T47D (cell line): ENCODE measurements around the gene INF2.

Experiments
- DNase-seq, 2 experiments: peaks; one replicate each; pipeline versions ENCODE4 v3.0.0 to v3.0.0-alpha.2; 2011 to 2012; ENCODE audit warnings: low read depth in 1 of 2, low spot score in 1 of 2
- JUND ChIP-seq: IDR thresholded peaks from 2 replicates; pipeline ENCODE4 v1.6.1; 2012; ENCODE audit warnings: low read depth
- in situ Hi-C: cut with HindIII; loops from 2 replicates; pipeline ENCODE4 v1.10.0; 2016; ENCODE audit warnings: low sequenced_read_pairs, low pct_unique_long_range_greater_than_20kb

The INF2 gene

DNA sequence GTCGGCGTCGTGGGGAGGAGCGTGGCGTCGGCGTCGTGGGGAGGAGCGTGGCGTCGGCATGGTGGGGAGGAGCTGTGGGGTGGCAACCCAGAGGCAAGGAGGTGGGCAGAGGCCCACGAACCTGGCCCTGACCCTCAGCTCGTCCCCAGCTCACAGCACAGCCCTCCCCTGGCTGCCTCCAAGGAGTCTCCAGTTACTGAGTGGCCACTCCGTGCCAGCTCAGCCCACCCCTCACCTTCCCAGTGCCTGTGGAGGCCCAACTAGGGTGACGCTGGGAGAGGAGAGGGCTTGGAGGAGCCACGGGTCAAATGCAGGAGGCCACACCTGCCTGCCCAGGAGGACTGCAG, 40.4 kb downstream of the INF2 start:
- no peak for DNase-seq
- TF ChIP-seq JUND, result no peak
- in situ Hi-C loops, result no loop called here

DNA sequence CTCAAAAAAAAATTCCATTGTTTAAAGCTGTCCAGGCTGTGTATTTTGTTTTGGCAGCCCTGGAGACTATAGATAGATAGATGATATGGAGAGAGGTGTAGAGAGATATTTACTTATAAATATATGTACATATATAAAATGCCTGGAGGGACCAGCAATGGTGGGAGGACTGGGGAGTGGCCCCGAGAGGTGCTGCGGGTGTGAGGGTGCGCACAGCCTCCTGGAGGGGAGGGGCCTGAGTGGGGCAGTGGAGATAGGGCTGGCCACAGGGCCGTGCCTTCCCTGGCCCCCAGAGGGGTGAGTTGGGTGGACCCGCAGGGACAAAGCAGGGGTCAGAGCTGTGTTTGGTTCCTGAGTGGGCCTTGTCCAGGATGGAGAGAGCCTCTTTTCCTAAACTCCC, 41.1 kb downstream of the INF2 start:
- in situ Hi-C loops, result no loop called here
- DNase-seq, result no peak
- no peak for TF ChIP-seq JUND

DNA sequence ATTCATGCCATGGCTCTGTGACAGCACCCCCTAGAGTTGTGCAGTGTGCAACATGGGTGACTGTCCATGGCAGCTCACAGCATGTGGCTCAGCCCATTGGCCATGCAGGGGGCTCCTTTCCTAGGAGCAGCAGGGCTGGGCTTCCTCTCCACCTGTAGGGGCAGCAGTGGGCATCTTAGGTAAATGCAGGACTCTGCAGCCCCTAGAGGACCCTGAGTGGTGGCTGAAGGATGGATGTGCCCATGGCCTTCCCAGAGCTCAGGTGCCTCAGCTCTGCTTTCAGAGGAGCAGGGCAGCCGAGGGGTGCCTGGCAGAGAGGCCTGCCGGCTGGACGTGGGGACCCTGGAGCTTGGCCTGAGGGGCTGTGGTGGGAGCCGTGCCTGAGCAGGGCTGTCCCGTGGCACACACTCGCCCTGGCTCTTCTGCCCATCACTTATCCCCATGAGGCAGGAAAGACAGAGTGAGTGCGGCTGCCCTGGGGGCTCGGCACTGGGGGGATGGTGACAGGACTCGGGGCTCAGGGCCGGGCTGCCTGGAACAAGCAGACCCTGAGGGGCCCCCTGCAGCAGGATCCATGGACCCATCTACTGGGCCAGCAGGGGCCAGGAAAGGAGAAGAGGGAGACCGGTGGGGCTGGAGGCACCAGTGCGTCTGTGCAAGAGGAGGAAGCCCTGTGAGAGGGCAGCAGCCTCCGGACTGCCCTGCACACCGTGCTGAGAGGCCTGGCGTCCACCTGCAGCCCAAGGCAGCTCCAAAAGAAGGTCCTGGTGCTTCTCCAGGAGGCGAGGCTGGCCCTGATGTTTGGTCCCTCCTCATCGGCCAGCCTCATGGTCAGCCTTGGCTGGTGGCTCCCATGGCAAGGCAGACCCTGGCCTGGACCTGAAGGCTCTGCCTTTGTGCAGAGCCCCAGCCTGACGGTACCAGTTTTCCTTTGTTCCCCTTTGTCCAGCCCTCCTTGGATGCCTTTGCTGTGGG, 42.2 kb downstream of the INF2 start:
- no peak for TF ChIP-seq JUND
- in situ Hi-C loops, result no loop called here
- DNase-seq, result peak in 1 of 2 experiments; percentile 50

DNA sequence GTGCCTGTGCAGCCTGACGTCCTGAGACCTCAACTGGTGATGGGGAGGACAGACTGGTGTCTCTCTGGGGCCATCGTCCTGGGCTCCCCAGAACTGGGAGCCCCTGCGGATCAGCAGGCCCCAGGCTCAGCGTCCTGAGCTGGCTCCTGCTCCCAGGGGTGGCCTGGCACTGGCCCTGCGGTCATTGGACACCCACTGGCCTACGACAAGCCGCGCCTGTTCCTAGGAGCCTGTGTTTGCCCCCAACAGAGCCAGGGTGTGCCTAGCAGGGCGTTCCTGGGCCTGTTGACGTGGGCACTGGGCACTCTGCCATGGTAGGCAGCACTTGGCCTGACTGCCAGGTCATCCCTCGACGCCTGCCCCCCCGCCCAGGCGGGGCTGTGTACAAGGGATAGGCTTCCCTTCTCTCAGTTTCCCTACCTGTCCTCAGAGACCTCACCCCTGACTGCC, 43.0 kb downstream of the INF2 start:
- in situ Hi-C loops, result no loop called here
- DNase-seq, result no peak
- TF ChIP-seq JUND, result no peak

DNA sequence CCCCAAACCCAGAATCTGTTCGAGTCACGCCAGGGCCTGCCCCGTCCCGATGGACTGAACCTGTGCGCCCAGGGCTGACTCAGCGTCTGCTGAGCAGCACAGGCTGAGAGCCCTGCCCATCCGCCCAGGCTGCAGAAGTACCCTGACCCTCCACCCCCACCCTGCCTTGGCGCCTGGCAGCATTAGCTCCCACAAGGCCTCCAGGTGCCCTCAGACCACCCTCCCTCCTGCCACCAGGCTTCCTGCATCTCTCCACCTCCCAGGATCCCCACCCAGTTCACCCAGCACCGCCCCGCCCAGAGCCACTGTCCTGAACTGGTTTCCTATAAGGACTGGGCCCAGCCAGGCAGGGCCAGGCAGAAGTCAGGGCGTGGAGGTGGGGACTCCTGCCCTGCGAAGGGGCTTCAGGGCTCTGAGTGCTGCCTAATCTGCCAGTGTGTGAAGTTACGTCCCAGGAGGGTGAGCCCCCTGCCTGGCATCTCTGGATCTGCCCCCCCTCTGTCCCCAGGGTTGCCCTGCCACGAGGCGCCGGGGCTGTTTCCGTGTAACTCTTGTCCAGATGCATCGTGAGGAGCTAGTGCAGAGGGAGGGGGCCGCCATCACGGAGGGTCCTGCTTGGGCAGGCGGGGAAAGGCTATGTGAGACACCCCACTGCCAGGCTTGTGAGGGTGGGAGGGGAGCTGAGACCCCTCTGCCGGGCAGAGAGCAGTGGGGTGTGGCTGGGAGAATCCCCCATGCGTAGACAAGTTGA, 43.7 kb downstream of the INF2 start:
- no peak for TF ChIP-seq JUND
- in situ Hi-C loops, result no loop called here
- no peak for DNase-seq

DNA sequence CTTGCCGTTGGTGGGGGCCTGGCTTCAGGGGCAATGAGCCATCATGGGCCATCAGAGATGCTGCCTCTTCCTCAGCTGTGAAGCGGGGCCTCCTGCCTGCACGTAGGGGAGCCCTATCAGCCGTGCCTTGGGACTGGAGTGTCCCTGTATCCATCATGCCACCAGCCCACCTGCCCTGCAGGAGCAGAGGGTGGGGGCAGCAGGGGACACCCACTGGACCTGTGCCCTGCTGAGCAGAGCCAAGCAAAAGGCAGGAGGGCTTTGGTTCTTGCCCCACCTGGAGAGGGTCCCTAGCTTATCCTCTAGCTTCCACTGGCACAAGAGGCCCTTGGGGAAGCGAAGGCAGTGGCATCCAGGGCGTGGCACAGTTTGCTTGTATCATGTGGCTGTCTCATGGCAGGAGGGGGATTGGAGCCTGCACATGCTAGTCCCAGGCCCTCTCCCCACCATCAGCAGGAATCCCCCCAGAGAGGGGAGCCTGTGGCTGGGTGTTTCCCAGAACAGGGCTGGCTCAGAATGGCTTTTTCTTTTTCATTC, 44.7 kb downstream of the INF2 start:
- no peak for TF ChIP-seq JUND
- DNase-seq, result no peak
- in situ Hi-C loops, result no loop called here

DNA sequence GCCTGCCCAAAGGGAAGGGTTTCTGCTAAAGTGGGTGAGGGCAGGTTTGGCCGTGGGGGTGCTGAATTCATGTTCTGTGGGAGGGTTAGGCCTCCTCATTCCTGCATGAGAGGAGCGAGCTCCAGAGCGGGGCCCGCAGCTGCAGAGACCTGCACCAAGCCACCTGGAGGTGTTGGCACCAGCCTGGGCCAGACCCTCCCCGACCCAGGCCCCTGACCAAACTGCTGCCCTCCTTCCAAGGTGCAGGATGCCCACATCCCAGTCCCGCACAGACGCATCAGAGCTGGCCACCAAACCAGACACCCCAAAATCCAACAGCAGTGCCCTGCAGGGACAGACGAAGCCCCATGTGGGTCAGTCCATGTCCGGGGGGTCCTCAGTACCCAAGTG, 45.2 kb downstream of the INF2 start:
- no peak for TF ChIP-seq JUND
- no peak for DNase-seq
- in situ Hi-C loops, result no loop called here

DNA sequence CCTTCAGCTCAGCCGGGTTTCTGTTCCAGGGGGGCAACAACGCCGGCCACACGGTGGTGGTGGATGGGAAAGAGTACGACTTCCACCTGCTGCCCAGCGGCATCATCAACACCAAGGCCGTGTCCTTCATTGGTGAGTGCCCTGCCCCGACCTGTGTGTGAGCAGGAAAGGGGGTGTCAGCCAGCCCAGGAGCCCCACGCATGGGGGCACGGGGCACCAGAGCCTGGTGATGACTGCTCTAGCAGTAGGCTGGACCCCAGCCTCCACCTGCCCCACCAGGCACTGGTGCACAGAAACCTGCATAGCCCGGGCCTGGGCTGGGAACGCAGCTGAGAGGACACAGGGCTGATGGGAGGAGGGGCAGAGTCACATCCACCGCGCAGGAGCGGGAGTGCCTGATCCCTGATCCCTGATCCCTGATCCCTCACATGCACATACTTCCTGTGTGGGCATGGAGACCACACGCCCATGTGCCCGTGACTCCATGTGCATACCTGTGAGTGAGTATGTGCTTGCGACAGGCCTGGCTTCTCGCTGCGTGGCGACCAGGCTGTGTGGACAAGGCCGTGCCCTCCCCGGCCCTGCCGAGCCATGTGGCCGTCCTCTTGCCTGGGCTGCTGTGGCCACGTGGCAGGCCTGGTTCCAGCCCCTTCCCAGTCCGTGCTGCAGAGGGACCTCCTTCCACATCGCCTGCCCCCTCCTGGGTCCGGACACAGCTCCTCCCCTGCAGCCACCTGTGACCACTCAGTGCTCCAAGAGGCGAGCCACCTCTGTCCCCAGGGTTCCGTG, 45.8 kb downstream of the INF2 start:
- TF ChIP-seq JUND, result no peak
- DNase-seq, result no peak
- in situ Hi-C loops, result no loop called here

DNA sequence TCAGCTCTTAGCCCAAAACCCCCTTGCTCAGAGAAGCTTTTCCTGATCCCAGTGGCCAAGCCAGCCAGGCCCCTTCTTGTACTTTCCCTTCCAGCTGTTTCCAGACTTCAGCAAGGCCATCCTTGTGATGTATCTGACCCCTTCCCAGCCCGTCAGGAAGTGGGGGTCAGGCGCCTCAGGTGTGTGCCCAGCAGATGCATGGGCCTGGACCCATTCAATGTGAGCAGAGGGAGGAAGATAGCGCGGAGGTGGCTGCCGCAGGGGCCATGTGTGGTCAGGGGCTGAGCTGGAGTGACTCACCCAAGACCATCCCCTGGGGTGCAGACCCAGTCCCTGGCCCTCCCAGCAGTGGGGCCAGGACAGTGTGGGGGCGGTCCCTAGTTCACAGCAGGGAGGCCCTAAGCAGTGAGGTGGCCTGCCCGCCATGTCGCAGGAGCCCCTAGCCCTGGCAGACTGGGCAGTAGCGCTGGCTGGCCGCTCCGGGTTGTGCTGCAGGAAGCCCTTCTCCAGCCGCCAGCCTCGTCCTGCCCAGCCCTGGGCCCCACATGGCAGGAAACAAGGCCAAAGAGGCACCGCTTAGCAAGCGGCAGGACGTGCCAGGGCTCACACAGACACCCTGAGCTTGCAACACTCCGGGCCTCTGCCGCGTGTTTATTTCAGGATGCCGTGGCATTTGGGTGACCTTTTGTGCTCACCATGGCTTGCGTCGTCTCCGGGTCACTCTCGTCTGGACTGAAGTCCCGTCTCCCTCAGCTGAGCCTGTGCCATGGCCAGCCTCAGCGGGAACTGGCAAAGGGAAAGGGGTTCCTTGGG, 46.6 kb downstream of the INF2 start:
- in situ Hi-C loops, result no loop called here
- peak in 1 of 2 experiments; percentile 28 for DNase-seq
- no peak for TF ChIP-seq JUND

DNA sequence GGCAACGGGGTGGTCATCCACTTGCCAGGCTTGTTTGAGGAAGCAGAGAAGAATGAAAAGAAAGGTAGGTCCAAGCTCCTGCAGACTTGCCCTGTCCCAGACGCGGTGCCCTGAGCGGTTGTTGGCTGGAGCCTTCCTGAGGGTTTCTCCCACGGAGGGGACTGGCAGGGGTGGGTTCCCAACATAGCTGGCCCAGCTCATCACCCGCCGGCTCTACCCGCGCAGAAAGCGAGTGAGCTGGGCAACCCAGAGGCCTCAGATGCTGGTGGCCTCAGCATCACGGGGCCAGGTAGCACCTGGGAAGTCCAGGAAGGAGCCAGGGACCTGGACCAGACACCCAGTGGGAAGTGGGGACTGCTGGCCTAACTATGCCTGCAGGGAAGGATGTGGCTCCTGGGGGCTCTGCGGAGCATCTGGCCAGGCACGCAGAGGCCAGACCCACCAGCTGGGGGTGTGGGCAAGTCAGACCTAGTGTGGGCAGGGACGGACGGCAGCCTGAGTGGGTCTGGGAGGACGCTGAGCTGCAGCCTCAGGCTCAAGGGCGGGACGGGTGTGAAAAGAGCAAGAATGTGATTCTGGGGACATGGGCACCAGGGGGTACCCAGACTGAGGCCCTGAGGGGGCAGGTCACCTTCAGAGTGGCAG, 49.1 kb downstream of the INF2 start:
- TF ChIP-seq JUND, result no peak
- in situ Hi-C loops, result no loop called here
- no peak for DNase-seq

DNA sequence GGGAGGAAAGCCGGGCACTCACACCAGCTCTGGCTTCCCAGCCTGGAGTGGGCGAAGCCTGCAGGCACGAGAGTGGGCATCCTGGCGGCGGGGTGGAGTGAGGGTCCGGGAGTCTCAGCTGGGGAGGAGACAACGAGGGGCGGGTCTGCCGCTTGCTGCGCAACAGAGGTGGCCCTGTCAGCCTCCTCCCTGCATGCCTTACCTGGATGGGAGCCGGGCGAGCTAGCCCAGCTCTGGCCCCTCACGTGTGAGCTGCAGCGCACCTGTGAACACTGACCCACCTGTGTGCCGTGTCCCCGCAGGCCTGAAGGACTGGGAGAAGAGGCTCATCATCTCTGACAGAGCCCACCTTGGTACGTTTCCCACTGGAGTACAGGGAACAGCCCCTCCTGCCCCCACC, 49.6 kb downstream of the INF2 start:
- DNase-seq, result no peak
- no peak for TF ChIP-seq JUND
- in situ Hi-C loops, result no loop called here
